Common myeloid progenitor, CD34-positive (primary cell): ENCODE measurements around the gene GTF2E1.

Source experiments
- CTCF ChIA-PET: fragments of 350-600 bp; sonication (Branson Sonifier 250); formaldehyde crosslinking; loops from one replicate; lab custom pipeline; 2021; ENCODE audit warnings: antibody characterized with exemption; lab: Charles Lee
- POLR2A ChIA-PET: fragments of 350-600 bp; sonication (Branson Sonifier 250); formaldehyde crosslinking; loops from one replicate; lab custom pipeline; 2021; ENCODE audit warnings: antibody characterized with exemption; lab: Charles Lee
- DNase-seq, 3 donors: peaks; one replicate each; pipeline versions ENCODE4 v3.0.0 to v3.0.0-alpha.2; 2013
- H3K27ac ChIP-seq, 2 experiments: 1 replicate in 1 of 2; 2 replicates in 1 of 2; pipeline ENCODE4 v1.7.0; 2013; ENCODE audit warnings: inconsistent platforms in 2 of 2, low read length in 2 of 2, mild to moderate bottlenecking in 2 of 2, low read depth in 1 of 2, moderate library complexity in 1 of 2; ENCODE audit not compliant: severe bottlenecking in 2 of 2, insufficient read depth in 1 of 2, poor library complexity in 1 of 2
- H3K27me3 ChIP-seq, 5 experiments: replicated peaks in 2 of 5; 1 replicate in 3 of 5; 2 replicates in 2 of 5; pipeline versions ENCODE4 v1.6.1 to v1.7.0; 2013; ENCODE audit warnings: low read length in 4 of 5, mild to moderate bottlenecking in 2 of 5, moderate library complexity in 2 of 5, inconsistent platforms in 1 of 5; ENCODE audit not compliant: insufficient read depth in 5 of 5, control insufficient read depth in 4 of 5
- H3K36me3 ChIP-seq, 4 experiments: 1 replicate in 2 of 4; 2 replicates in 2 of 4; pipeline versions ENCODE4 v1.6.1 to v1.7.0; 2013; ENCODE audit warnings: low read length in 3 of 4, control low read depth in 1 of 4, mild to moderate bottlenecking in 1 of 4; ENCODE audit not compliant: control insufficient read depth in 4 of 4, insufficient read depth in 4 of 4
- H3K4me1 ChIP-seq, 4 experiments: 1 replicate in 3 of 4; 2 replicates in 1 of 4; pipeline versions ENCODE4 v1.6.1 to v1.7.1; 2013; ENCODE audit warnings: low read length in 3 of 4, mild to moderate bottlenecking in 3 of 4, control low read depth in 1 of 4, inconsistent platforms in 1 of 4, moderate library complexity in 1 of 4; ENCODE audit not compliant: control insufficient read depth in 4 of 4, insufficient read depth in 4 of 4; ENCODE audit errors: control extremely low read depth in 1 of 4
- H3K4me3 ChIP-seq, 7 experiments: 1 replicate in 4 of 7; 2 replicates in 3 of 7; pipeline versions ENCODE4 v1.5.1 to v1.7.0; 2013; ENCODE audit warnings: mild to moderate bottlenecking in 7 of 7, low read length in 6 of 7, moderate library complexity in 6 of 7, inconsistent platforms in 2 of 7, low read depth in 2 of 7, control low read depth in 1 of 7; ENCODE audit not compliant: insufficient read depth in 4 of 7, control insufficient read depth in 1 of 7; ENCODE audit errors: extremely low read depth in 1 of 7
- H3K9me3 ChIP-seq, 5 experiments: 1 replicate in 4 of 5; 2 replicates in 1 of 5; pipeline versions ENCODE4 v1.6.1 to v1.7.1; 2013; ENCODE audit warnings: low read length in 4 of 5, mild to moderate bottlenecking in 2 of 5, inconsistent platforms in 1 of 5, low read depth in 1 of 5, moderate library complexity in 1 of 5; ENCODE audit not compliant: control insufficient read depth in 4 of 5, insufficient read depth in 2 of 5; ENCODE audit errors: control extremely low read depth in 1 of 5
- WGBS: methylation state at CpG from one replicate; pipeline ENCODE4 v1.1.5; 2013; ENCODE audit not compliant: insufficient coverage; 5-methylcytosine and 5-hydroxymethylcytosine counted together

GTF2E1 gene

DNA sequence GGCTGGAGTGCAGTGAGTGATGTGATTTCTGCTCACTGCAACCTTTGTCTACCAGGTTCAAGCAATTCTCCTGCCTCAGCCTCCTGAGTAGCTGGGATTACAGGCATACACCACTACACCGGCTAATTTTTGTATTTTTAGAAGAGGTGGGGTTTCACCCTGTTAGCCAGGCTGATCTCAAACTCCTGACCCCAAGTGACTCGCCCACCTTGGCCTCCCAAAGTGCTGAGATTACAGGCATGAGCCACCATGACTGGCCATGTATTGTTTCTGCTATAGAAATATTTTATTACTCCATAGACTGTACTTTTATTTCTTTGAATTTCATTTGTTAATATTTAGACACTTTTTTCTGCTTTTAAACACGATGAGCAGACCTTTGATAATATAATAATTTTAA, 60.4 kb downstream of the GTF2E1 start:
- Histone ChIP-seq H3K9me3 (no peaks in the 10 kb centered on the region), H3K4me1 (peaks cover 0 to 4% (median 2%) of the 10 kb centered on the region in 4 experiments), H3K36me3 (no peaks in the 10 kb centered on the region), H3K27ac (no peak overlapping the region), H3K27me3 (peaks cover 0 to 55% (median 14%) of the 10 kb centered on the region in 5 experiments), H3K4me3 (no peak overlapping the region)
- CTCF ChIA-PET: interaction anchor here (0.8 kb wide), 1 partner anchor 8 kb away, joined by 3 read pairs; no protein-coding TSS in a partner anchor
- no CpG with 5 or more reads among the region's 3 CpGs for WGBS
- POLR2A ChIA-PET: no interaction called here
- DNase-seq: no peak

DNA sequence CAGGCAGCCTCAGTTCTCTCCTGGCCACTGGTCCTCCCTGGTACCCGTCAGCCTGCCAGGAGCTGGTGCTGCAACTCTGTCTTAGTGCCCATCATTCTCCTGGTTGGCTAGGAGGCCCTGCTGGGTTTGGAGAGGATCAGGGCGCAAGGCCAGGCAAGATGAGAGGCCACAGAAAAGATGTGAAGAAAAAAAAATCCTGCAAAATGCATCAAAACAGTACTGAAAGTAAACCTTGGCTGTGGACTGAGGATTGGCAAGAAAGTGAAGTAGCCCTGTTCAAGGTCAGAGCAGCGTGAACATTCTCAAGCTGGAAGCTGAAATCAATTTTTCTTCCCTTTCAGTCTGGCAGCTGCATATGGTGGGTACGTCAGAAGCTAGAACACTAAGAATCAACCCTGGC, 74.2 kb downstream of the GTF2E1 start:
- CTCF ChIA-PET: interaction anchor here (2.7 kb wide), 1 partner anchor 12 kb away, joined by 6 read pairs; no protein-coding TSS in a partner anchor
- Histone ChIP-seq H3K4me1 (no peaks in the 10 kb centered on the region), H3K27ac (no peak overlapping the region), H3K9me3 (peaks cover 0 to 2% (median 0%) of the 10 kb centered on the region in 5 experiments), H3K27me3 (peaks cover 0 to 38% (median 9%) of the 10 kb centered on the region in 5 experiments), H3K36me3 (no peaks in the 10 kb centered on the region), H3K4me3 (no peak overlapping the region)
- DNase-seq: no peak
- WGBS: 90% methylated on average over 4 of the region's 4 CpGs
- POLR2A ChIA-PET: no interaction called here

DNA sequence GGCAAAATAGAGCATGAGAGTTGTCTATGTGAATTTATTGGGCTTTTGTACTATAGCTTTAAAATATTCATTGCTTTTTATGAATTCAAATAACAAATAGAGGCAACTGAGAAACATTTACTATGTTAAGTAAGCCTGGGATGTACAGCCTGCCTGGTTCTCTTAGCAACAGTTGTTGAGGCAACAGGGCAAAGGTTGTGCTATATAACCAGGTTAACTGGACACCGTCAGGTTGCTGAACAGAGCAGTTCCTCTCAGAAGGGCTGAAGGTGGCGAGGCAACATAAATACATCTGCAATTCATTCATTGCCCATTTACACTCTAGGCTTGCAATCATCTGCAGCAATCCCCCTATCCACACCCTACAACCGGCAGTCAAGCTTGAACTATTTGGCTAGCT, 78.2 kb downstream of the GTF2E1 start:
- 93% methylated on average over 2 of the region's 3 CpGs for WGBS
- Histone ChIP-seq H3K27me3 (peaks cover 0 to 22% (median 13%) of the 10 kb centered on the region in 5 experiments), H3K4me3 (no peak overlapping the region), H3K36me3 (no peaks in the 10 kb centered on the region), H3K9me3 (no peaks in the 10 kb centered on the region), H3K27ac (no peak overlapping the region), H3K4me1 (no peaks in the 10 kb centered on the region)
- CTCF ChIA-PET: no interaction called here
- POLR2A ChIA-PET: no interaction called here
- no peak for DNase-seq

DNA sequence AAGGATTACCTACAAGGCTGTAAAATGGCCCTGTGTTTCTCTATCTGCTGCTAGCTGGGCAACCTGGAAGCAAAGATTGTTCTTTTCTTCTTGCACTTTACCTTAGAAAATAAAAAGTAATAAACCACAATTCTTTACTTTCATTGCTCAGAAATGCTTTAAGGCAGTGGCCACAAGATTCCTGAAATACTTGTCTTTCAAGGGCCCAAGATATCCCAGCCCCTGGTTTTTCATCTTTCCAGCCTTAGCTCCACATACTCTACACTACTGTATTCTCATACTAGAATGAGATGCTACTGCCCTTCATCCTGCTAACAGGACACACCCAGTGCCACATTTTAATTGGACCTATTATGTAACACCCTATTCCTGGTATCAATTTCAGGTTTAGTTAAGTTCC, 78.9 kb downstream of the GTF2E1 start:
- peaks cover 0 to 18% (median 13%) of the 10 kb centered on the region in 5 experiments for H3K27me3 ChIP-seq
- no peak overlapping the region for H3K27ac ChIP-seq
- ChIA-PET CTCF (no interaction called here), POLR2A (no interaction called here)
- no peak for DNase-seq
- H3K4me1 ChIP-seq: no peaks in the 10 kb centered on the region
- no peaks in the 10 kb centered on the region for H3K9me3 ChIP-seq
- H3K36me3 ChIP-seq: no peaks in the 10 kb centered on the region
- no peak overlapping the region for H3K4me3 ChIP-seq

DNA sequence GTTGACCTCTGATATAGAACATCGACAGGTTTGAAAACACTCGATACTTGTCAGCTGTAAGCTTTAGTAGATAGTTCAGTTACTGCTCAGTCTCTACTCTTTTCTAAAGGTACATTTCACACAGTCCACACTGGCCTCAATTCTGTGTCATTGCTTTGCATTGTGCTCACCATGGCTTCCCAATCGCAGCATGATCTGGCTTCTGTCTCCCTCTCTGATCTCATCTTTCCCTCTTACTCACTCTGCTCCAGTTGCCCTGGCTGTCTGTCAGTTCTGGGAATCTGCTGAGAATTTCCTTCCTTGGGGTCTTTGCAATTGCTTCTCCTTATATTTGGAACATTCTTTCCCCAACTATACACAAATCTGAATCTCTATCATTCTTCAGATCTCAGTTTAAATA, 80.6 kb downstream of the GTF2E1 start:
- H3K4me1 ChIP-seq: no peaks in the 10 kb centered on the region
- no peak for DNase-seq
- ChIA-PET POLR2A (no interaction called here), CTCF (no interaction called here)
- H3K27me3 ChIP-seq: peaks cover 0 to 9% (median 7%) of the 10 kb centered on the region in 5 experiments
- H3K27ac ChIP-seq: no peak overlapping the region
- no peak overlapping the region for H3K4me3 ChIP-seq
- 96% methylated on average over 3 of the region's 3 CpGs for WGBS
- no peaks in the 10 kb centered on the region for H3K36me3 ChIP-seq
- H3K9me3 ChIP-seq: no peaks in the 10 kb centered on the region

DNA sequence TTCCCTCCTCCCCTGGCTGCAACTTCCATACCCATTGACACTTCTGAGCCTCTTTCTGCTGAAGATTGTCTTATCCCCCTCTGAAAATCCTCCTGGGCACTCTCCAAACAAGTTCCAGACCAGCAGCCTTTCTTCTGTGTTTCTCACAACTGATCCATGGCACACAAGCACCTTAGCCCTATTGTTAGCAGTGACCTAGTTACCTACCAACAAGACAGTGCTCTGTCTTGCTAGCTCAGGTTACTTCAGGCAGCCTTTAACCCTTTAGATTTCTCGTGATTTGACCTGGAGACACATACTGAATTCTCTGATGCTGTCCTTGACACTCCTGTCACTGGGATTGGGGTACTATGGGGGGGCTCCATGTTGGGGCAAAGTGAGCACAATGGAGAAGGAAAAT, 82.1 kb downstream of the GTF2E1 start:
- WGBS: 69% methylated on average over 1 of the region's 1 CpG
- H3K4me3 ChIP-seq: no peak overlapping the region
- H3K36me3 ChIP-seq: no peaks in the 10 kb centered on the region
- H3K27me3 ChIP-seq: peaks cover 0 to 7% (median 6%) of the 10 kb centered on the region in 5 experiments
- ChIA-PET POLR2A (no interaction called here), CTCF (no interaction called here)
- no peak overlapping the region for H3K27ac ChIP-seq
- no peaks in the 10 kb centered on the region for H3K4me1 ChIP-seq
- H3K9me3 ChIP-seq: no peaks in the 10 kb centered on the region
- no peak for DNase-seq

DNA sequence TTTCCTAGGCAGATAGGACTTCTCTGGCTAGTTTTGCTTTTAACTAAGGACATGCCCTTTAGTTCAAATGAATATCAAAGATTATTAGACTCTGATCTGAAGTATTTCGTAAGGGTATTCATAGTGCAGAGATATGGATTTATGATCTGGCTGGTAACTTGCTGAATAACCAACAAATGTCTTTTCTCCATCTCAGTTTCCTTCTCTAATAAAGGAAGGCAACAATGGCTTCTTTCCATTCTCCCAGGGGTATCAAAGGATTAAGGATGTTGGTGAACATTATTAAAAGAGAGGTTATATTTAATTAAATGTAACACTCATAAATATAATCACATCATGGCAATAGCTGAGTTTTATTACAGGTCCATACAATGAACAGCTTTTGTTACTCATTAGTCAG, 86.3 kb downstream of the GTF2E1 start:
- H3K36me3 ChIP-seq: no peaks in the 10 kb centered on the region
- no CpG with 5 or more reads among the region's 1 CpG for WGBS

More for the DNA sequence above, 86.3 kb downstream of the GTF2E1 start:
- Histone ChIP-seq H3K4me3 (no peak overlapping the region), H3K27ac (no peak overlapping the region), H3K9me3 (no peaks in the 10 kb centered on the region), H3K4me1 (no peaks in the 10 kb centered on the region), H3K27me3 (peaks cover 0 to 8% (median 6%) of the 10 kb centered on the region in 5 experiments)
- DNase-seq: no peak
- ChIA-PET POLR2A (no interaction called here), CTCF (interaction anchor here (1.5 kb wide), 1 partner anchor 11 kb away, joined by 6 read pairs; no protein-coding TSS in a partner anchor)
